Large intestine (tissue), 12 donors: ENCODE data around the gene SOHLH2. TPM values are rescaled to one million over a fixed set of nuclear protein-coding genes. Genes with fewer than 3 reads are reported as not detected.

ENCODE experiments used
- DNase-seq, 2 donors: peaks; one replicate each; pipeline versions ENCODE4 v3.0.0 to v3.0.0-alpha.2; 2013
- H3K27ac ChIP-seq: one replicate; pipeline ENCODE4 v1.5.1; 2013; ENCODE audit warnings: low read length
- H3K27me3 ChIP-seq: 2 replicates; pipeline ENCODE4 v1.6.1; 2013; ENCODE audit warnings: low read length; ENCODE audit not compliant: control insufficient read depth, insufficient read depth
- H3K36me3 ChIP-seq: 2 replicates; pipeline ENCODE4 v1.6.1; 2013; ENCODE audit warnings: low read length; ENCODE audit not compliant: control insufficient read depth, insufficient read depth
- H3K4me1 ChIP-seq: one replicate; pipeline ENCODE4 v1.6.1; 2013; ENCODE audit warnings: low read length; ENCODE audit not compliant: control insufficient read depth, insufficient read depth
- H3K4me3 ChIP-seq: one replicate; pipeline ENCODE4 v1.5.1; 2013; ENCODE audit warnings: low read length
- H3K9me3 ChIP-seq: one replicate; pipeline ENCODE4 v1.6.1; 2013; ENCODE audit warnings: mild to moderate bottlenecking, low read depth, low read length, moderate library complexity; ENCODE audit not compliant: control insufficient read depth
- WGBS: methylation state at CpG from one replicate; pipeline ENCODE4 v1.1.5; 2013; ENCODE audit warnings: low lambda C conversion rate; ENCODE audit not compliant: insufficient coverage; 5-methylcytosine and 5-hydroxymethylcytosine counted together
- long read RNA-seq, 11 donors: transcript quantifications; one replicate each; lab custom pipeline, GENCODE V29; 2026
- polyA plus RNA-seq: library from polyadenylated mRNA; unstranded; fragments of 120-200 nt; gene quantifications from one replicate; pipeline ENCODE4 v1.2.1, GENCODE V29; 2013

Gene SOHLH2, protein sequence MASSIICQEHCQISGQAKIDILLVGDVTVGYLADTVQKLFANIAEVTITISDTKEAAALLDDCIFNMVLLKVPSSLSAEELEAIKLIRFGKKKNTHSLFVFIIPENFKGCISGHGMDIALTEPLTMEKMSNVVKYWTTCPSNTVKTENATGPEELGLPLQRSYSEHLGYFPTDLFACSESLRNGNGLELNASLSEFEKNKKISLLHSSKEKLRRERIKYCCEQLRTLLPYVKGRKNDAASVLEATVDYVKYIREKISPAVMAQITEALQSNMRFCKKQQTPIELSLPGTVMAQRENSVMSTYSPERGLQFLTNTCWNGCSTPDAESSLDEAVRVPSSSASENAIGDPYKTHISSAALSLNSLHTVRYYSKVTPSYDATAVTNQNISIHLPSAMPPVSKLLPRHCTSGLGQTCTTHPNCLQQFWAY
- 0.99 TPM for polyA plus RNA-seq
- long read RNA-seq, donor 1: 0 reads
- long read RNA-seq, donor 2: 0 reads
- long read RNA-seq, donor 3: 0 reads
- long read RNA-seq, donor 4: 0 reads
- long read RNA-seq, donor 5: 0 reads
- long read RNA-seq, donor 6: 0 reads
- long read RNA-seq, donor 7: 0 reads
- long read RNA-seq, donor 8: 0 reads
- long read RNA-seq, donor 9: 0 reads
- long read RNA-seq, donor 10: 0 reads
- long read RNA-seq, donor 11: 0 reads

DNA sequence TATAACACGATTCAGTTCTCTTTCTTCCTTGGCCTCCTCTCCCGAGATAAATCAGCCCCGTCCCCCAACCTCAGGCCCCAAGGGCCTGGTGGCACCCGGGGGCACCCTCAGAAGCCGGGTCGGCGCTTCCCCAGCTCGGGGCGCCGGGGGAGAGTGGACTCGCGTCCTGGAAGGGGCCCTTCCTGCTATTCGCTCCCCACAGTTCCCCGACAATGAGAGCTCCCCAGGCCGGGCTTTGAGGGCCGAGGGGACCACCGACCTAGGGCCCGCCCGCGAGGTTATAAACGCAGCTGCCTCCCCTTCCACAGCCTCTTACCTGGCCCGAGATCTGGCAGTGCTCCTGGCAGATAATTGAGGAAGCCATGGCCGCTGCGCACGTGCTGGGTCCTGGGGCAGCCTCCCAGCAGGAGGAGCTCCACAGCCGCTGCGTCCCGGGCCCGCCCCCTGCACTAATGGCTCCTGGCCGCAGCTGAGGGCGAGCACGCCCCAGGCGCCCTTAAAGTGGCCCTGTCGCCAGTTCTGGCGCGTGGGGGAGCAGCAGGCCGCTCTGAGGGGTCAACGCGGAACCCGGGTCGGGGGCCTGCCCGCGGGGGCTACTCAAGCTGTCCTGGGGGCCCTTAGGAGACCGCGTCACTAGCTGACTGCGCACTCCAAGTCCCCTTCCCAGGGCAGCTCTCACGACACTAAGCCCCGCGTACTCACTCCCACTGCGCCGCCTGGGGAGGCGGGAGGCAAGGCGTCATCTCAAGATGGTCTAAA is at the start of gene SOHLH2:
SOHLH2 (minus strand) TSS at position 394 of the 759 bp plus-strand sequence; CDS start at position 364, 30 bp downstream.
- no peak within 1 kb of the TSS for H3K4me3 ChIP-seq
- WGBS: 100% methylated on average over 1 of the region's 53 CpGs
- DNase-seq: no peak
- H3K9me3 ChIP-seq: peaks cover 9% of the 10 kb centered on the region
- H3K27me3 ChIP-seq: no peaks in the 10 kb centered on the region
- H3K36me3 ChIP-seq: no peaks in the 10 kb centered on the region
- H3K4me1 ChIP-seq: no peaks in the 10 kb centered on the region
- no peak within 1 kb of the TSS for H3K27ac ChIP-seq

DNA sequence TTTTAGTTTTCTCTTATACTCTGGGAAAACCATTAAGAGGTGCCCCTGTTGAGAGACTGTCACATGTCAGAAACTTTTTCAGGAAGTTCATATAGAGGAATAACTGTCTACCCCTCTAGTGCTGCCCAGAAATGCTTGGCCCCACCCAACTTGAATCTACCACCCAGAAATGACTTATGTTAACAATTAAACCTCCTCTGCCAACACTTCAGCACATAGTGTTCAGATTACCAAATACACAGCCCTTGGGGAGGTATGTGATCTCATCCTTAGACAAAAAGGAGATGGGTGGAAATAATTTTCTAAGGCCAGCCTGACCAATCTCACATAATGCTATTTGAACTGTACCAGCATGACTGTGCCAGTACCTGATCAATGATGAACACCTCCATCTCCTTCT is 47.6 kb upstream of the SOHLH2 start:
- Histone ChIP-seq H3K36me3 (no peaks in the 10 kb centered on the region), H3K27me3 (no peaks in the 10 kb centered on the region), H3K27ac (no peak overlapping the region), H3K4me1 (no peaks in the 10 kb centered on the region), H3K4me3 (no peak overlapping the region), H3K9me3 (peaks cover 3% of the 10 kb centered on the region)
- DNase-seq: no peak

DNA sequence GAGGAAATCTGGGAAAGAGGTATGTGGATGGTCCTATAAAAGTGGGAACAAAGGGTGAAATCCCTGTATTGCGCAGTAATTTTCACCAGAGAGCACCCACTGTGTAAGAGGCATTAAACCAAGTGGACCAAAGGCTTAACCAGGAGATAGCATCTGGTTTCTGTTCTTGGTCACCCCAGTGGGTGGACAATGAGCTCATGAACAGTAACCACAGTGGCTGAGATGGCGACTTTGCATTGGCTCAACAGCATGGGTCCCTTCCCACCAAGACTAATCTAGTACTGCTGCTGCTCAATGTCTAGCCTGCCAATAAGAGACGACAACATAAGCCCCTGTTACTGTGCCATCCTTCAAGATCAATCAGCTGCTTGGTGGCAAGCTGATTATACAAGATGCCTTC is 46.7 kb upstream of the SOHLH2 start:
- no peak for DNase-seq
- H3K27ac ChIP-seq: no peak overlapping the region
- H3K9me3 ChIP-seq: peaks cover 3% of the 10 kb centered on the region
- no peak overlapping the region for H3K4me3 ChIP-seq
- no peaks in the 10 kb centered on the region for H3K4me1 ChIP-seq
- H3K27me3 ChIP-seq: no peaks in the 10 kb centered on the region
- no CpG with 5 or more reads among the region's 3 CpGs for WGBS
- H3K36me3 ChIP-seq: no peaks in the 10 kb centered on the region

- no peak overlapping the region for H3K27ac ChIP-seq
- no peak overlapping the region for H3K4me3 ChIP-seq
- WGBS: no CpG with 5 or more reads among the region's 8 CpGs
- no peaks in the 10 kb centered on the region for H3K4me1 ChIP-seq
- H3K9me3 ChIP-seq: peaks cover 3% of the 10 kb centered on the region
- H3K36me3 ChIP-seq: no peaks in the 10 kb centered on the region
- no peaks in the 10 kb centered on the region for H3K27me3 ChIP-seq
- no peak for DNase-seq
Measured at GRCh38 chr13:36259361-36260137, 45.2 kb upstream of the SOHLH2 start.

- no CpG with 5 or more reads among the region's 8 CpGs for WGBS
- H3K4me1 ChIP-seq: no peaks in the 10 kb centered on the region
- H3K27me3 ChIP-seq: no peaks in the 10 kb centered on the region
- peaks cover 3% of the 10 kb centered on the region for H3K9me3 ChIP-seq
- no peak overlapping the region for H3K27ac ChIP-seq
- no peak overlapping the region for H3K4me3 ChIP-seq
- DNase-seq: no peak
- H3K36me3 ChIP-seq: no peaks in the 10 kb centered on the region
Measured at GRCh38 chr13:36258831-36259230, 44.5 kb upstream of the SOHLH2 start.

DNA sequence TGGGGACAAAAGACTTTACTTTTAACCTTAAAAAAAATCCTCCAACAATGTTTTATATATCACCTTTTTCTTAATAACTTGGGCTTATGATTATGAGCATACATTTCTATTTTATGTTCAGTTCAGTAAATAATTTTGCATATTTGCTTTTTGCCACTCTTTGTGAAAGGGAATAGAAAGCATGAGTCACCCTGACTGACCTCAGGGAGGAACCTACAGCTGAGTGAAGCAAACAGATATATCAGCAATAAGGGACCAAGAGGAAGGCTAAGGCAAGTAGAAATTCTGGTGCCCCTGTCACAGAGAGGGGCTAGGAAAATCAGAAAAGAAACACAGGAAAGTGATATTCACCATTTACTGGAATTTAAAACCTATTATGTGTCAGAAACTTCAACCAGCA is 37.2 kb upstream of the SOHLH2 start:
- Histone ChIP-seq H3K27me3 (no peaks in the 10 kb centered on the region), H3K4me1 (no peaks in the 10 kb centered on the region), H3K9me3 (no peaks in the 10 kb centered on the region), H3K36me3 (peaks cover 5% of the 10 kb centered on the region), H3K27ac (no peak overlapping the region), H3K4me3 (no peak overlapping the region)
- no peak for DNase-seq

- DNase-seq: no peak
- Histone ChIP-seq H3K27ac (no peak overlapping the region), H3K4me3 (no peak overlapping the region), H3K9me3 (no peaks in the 10 kb centered on the region), H3K4me1 (no peaks in the 10 kb centered on the region), H3K36me3 (peaks cover 5% of the 10 kb centered on the region), H3K27me3 (no peaks in the 10 kb centered on the region)
- 93% methylated on average over 3 of the region's 4 CpGs for WGBS
Measured at GRCh38 chr13:36251017-36251416, 36.7 kb upstream of the SOHLH2 start.

DNA sequence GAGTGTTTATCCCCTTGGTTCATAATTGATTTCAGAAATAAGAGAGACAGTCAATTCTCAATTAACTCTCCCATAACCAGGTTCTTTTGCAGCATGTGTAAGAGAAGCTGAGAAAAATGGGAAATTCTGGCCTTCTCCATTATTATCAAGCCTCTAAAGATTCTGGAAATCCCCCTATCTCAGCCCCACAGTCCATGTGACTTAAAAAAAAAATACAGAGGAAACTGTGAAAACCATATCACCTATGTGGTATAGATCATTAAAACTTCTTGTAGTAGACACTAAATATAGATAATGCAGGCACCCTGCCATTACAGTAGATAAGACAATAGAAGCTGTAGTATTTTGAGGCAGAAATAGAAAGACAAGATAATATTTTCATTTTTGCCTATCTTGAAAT is 34.3 kb upstream of the SOHLH2 start:
- no peak overlapping the region for H3K4me3 ChIP-seq
- no peak for DNase-seq
- no peaks in the 10 kb centered on the region for H3K9me3 ChIP-seq
- no peaks in the 10 kb centered on the region for H3K27me3 ChIP-seq
- peaks cover 5% of the 10 kb centered on the region for H3K36me3 ChIP-seq
- H3K4me1 ChIP-seq: no peaks in the 10 kb centered on the region
- H3K27ac ChIP-seq: no peak overlapping the region

- WGBS: no CpG with 5 or more reads among the region's 1 CpG
- H3K9me3 ChIP-seq: no peaks in the 10 kb centered on the region
Measured at GRCh38 chr13:36244990-36245389, 30.6 kb upstream of the SOHLH2 start.

GRCh38 chr13:36244073-36244472 is 29.7 kb upstream of the SOHLH2 start:
- WGBS: no CpG with 5 or more reads among the region's 2 CpGs
- no peak for DNase-seq
- H3K27ac ChIP-seq: no peak overlapping the region

More at GRCh38 chr13:36244990-36245389, 30.6 kb upstream of the SOHLH2 start:
- no peaks in the 10 kb centered on the region for H3K27me3 ChIP-seq
- H3K4me3 ChIP-seq: no peak overlapping the region
- no peak for DNase-seq
- no peak overlapping the region for H3K27ac ChIP-seq
- H3K4me1 ChIP-seq: no peaks in the 10 kb centered on the region
- H3K36me3 ChIP-seq: peaks cover 5% of the 10 kb centered on the region

More at GRCh38 chr13:36244073-36244472, 29.7 kb upstream of the SOHLH2 start:
- no peaks in the 10 kb centered on the region for H3K4me1 ChIP-seq
- H3K27me3 ChIP-seq: no peaks in the 10 kb centered on the region
- H3K4me3 ChIP-seq: no peak overlapping the region
- peaks cover 5% of the 10 kb centered on the region for H3K36me3 ChIP-seq
- no peaks in the 10 kb centered on the region for H3K9me3 ChIP-seq
